SK-N-MC (cell line): Measurements from ENCODE around the gene PPP1R1B.

ENCODE experiments used
- EZH2 ChIP-seq: fragments of 200-600 bp; sonication (generic); IDR thresholded peaks from one replicate; pipeline ENCODE4 v1.6.1; 2017; ENCODE audit warnings: antibody characterized with exemption
- FOXP2 ChIP-seq: optimal IDR thresholded peaks from 2 replicates; pipeline ENCODE3; 2011; ENCODE audit warnings: mild to moderate bottlenecking, moderate library complexity; ENCODE audit not compliant: insufficient read depth; ENCODE audit errors: extremely low read length, control extremely low read depth
- POLR2AphosphoS5 ChIP-seq: IDR thresholded peaks from 2 replicates; pipeline ENCODE4 v1.6.1; 2012; ENCODE audit warnings: mild to moderate bottlenecking, low read depth, low read length, borderline replicate concordance

GRCh38 chr17:39678340-39679116 lies 51.8 kb downstream of the PPP1R1B start:
- TF ChIP-seq POLR2AphosphoS5, result no peak
- TF ChIP-seq EZH2, result no peak
- no peak for TF ChIP-seq FOXP2
